Ishikawa (cell line): ENCODE results near the gene SDCCAG8.

Experiments
- CEBPB ChIP-seq: IDR thresholded peaks from 2 replicates; pipeline ENCODE4 v1.6.1; 2012
- EGR1 ChIP-seq: IDR thresholded peaks from 2 replicates; pipeline ENCODE4 v1.6.1; 2012
- EP300 ChIP-seq: IDR thresholded peaks from 2 replicates; pipeline ENCODE4 v1.6.1; 2012; ENCODE audit warnings: borderline replicate concordance
- FOXM1 ChIP-seq: IDR thresholded peaks from 2 replicates; pipeline ENCODE4 v1.6.1; 2012; ENCODE audit warnings: low read depth, borderline replicate concordance
- MAX ChIP-seq: IDR thresholded peaks from 2 replicates; pipeline ENCODE4 v1.6.1; 2012
- NFIC ChIP-seq: IDR thresholded peaks from 2 replicates; pipeline ENCODE4 v1.6.1; 2012
- RAD21 ChIP-seq: IDR thresholded peaks from 2 replicates; pipeline ENCODE4 v1.6.1; 2012; ENCODE audit warnings: low read depth
- REST ChIP-seq: IDR thresholded peaks from 2 replicates; pipeline ENCODE4 v1.6.1; 2012; ENCODE audit warnings: low read depth, mild to moderate bottlenecking
- TAF1 ChIP-seq: IDR thresholded peaks from 2 replicates; pipeline ENCODE4 v1.6.1; 2012; ENCODE audit warnings: low read depth, mild to moderate bottlenecking
- USF1 ChIP-seq: IDR thresholded peaks from 2 replicates; pipeline ENCODE4 v1.6.1; 2012
- YY1 ChIP-seq: IDR thresholded peaks from 2 replicates; pipeline ENCODE4 v1.6.1; 2012; ENCODE audit warnings: low read depth

GRCh38 chr1:243438146-243438545 is 182.3 kb downstream of the SDCCAG8 start:
- TF ChIP-seq RAD21 (no peak), MAX (no peak), FOXM1 (no peak), EP300 (no peak), TAF1 (no peak), CEBPB (no peak), YY1 (no peak), NFIC (no peak), REST (no peak), USF1 (no peak), EGR1 (no peak)
